A673 (cell line): ENCODE results near the gene FGFR2.

ENCODE experiments used
- CTCF ChIP-seq: fragments of 300-800, 200-600 bp; sonication (generic); conservative IDR thresholded peaks from 2 replicates; pipeline ENCODE4 v1.5.1; 2017; ENCODE audit warnings: low read depth, mild to moderate bottlenecking, antibody characterized with exemption, low read length, moderate library complexity, mixed read lengths
- EZH2 ChIP-seq: fragments of 200-600 bp; sonication (generic); IDR thresholded peaks from 2 replicates; pipeline ENCODE4 v1.6.1; 2017; ENCODE audit warnings: borderline replicate concordance, low read depth, mild to moderate bottlenecking, mixed read lengths, antibody characterized with exemption, low read length; ENCODE audit not compliant: poor library complexity, severe bottlenecking

GRCh38 chr10:121500701-121501332 is 97.4 kb downstream of the FGFR2 start:
- TF ChIP-seq CTCF (no peak), EZH2 (no peak)
